Inflammatory macrophage treated with lipopolysaccharide for 4 hours (primary cell): ENCODE results near the gene NDUFS2.
A peak's percentile ranks its signal among the peaks of the same experiment; 100 is the strongest.
"Not testable (repeated sequence)": the region's sequence is repeated elsewhere in the genome, so short reads cannot be mapped to it uniquely, and the experiment has no call there.

Experiments
- DNase-seq: peaks from one replicate; pipeline ENCODE4 v3.0.0-alpha.2; 2020

Gene NDUFS2

GRCh38 chr1:161222175-161223019 is 20.2 kb downstream of the NDUFS2 start:
- DNase-seq, result no peak

GRCh38 chr1:161223805-161224694 is 21.9 kb downstream of the NDUFS2 start:
- DNase-seq, result no peak

DNA sequence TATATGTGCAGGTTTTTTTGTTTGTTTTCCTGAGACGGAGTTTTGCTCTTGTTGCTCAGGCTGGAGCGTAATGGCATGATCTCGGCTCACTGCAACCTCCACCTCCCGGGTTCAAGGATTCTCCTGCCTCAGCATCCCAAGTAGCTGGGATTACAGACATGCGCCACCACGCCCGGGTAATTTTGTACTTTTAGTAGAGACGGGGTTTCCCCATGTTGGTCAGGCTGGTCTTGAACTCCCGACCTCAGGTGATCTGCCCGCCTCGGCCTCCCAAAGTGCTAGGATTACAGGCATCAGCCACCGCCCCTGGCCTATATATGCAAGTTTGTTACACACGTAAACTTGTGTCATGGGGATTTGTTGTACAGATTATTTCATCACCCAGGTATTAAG is 22.5 kb downstream of the NDUFS2 start:
- DNase-seq, result not testable (repeated sequence)

DNA sequence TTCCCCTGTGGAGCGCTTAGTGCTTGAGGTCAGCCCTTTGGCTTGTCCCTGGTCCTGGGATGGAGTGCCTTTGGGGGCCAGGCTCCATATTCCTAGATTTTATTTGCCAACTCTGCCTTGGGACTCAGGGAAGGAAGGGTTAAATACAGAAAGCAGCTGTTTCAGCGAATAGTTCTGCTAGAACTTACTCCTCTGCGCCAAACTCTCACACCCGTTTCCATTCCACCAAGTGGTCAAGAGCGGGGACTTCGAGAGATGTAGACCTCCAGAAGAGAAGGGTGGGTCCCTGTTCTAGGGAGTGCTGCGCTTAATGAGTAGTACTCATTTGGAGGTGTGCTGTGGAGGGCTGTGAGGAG is 23.0 kb downstream of the NDUFS2 start:
- no peak for DNase-seq

DNA sequence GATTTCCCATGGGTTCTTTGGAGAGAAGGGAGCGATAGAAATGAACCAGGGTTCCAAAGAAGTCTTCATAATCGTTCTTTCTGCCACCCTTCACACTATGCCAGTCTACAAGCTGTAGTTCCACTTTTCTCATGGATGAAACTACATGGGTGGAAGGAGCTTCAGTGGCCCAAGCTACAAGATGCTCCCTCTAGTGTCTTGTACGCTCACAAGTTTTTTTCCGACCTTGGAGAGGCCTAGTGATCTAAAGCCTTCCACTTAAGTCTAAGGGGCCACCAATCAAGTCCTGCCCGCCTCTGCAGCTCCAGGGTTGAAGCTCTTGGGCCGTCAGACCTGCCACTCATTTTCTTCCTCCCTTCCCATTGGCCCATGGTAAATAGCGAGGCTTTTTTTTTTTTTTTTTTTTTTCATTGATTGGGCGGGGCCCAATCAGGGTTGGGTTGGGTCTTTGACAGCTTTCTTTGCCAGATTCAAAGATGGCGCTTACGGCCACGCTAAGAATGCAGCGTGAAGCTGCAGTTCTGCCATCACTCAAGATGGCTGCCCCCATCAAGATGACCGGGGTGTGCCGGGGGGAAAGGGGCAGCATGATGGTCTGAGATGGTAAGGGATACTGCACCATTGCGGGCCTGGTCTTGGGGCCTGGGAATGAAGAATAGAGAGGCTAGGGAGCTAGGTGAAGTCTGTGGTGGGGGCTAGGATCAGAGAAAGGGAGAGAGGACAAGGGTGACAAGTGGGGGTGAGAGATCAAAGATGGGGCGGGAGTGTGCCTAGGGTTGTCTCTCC is 23.6 kb downstream of the NDUFS2 start, which contains the start of gene TOMM40L:
Gene TOMM40L, plus strand, starts transcription at position 527 of the 786 bp plus-strand sequence. CDS start 430 bp downstream, outside the sequence.
- peak; percentile 100 for DNase-seq

DNA sequence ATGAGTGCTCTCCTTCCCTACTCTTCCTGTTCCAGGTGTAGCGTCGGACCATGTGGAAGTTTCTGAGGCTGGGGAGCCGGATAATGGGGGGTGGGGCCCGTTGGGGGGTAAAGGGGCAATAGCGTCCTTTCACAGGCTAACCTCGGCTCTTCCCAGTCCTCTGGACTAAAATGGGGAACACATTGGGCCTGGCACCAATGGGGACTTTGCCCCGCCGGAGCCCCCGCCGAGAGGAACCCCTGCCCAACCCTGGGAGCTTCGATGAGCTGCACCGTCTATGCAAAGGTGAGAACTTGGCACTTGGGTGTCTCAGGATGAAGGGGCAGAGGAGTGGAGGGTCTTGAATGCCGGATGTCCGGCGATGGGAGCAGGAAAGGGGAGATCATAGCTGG is 24.1 kb downstream of the NDUFS2 start:
- no peak for DNase-seq

DNA sequence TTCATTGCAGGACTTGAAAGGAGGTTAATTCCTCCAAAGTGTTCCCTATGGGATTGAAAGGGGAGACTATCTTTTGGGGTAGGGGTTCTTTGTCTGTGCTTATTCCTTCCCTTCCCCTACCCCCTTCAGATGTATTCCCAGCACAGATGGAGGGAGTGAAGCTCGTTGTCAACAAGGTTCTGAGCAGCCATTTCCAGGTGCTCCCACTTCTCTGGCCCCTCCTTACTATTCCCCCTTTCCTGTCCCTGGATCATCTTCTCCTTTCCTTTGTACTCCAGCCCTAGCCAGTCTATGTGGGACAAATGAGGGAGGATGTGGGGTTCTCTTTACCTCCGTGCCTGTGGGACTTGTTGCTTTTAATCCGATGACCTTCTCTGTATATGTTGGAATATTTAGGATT is 24.6 kb downstream of the NDUFS2 start:
- DNase-seq, result no peak

GRCh38 chr1:161227196-161227871 is 25.2 kb downstream of the NDUFS2 start:
- DNase-seq, result peak; percentile 73

DNA sequence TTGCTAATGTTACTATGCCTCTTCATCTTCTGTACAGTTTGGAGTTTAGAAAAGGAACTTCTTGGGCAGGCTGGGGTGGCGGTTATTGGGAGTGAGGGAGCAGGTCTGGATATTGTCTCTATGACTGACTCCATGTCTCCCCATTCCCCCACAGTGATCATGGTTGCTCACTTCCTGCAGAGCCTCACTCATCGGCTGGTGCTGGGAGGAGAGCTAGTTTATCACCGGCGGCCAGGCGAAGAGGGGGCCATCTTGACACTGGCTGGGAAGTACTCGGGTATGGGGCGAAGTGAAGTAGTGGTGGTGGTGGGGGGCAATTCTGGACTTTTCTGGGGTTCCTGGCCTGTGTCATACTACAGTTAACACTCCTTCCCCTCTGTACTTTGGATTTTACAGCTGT is 25.9 kb downstream of the NDUFS2 start:
- no peak for DNase-seq

DNA sequence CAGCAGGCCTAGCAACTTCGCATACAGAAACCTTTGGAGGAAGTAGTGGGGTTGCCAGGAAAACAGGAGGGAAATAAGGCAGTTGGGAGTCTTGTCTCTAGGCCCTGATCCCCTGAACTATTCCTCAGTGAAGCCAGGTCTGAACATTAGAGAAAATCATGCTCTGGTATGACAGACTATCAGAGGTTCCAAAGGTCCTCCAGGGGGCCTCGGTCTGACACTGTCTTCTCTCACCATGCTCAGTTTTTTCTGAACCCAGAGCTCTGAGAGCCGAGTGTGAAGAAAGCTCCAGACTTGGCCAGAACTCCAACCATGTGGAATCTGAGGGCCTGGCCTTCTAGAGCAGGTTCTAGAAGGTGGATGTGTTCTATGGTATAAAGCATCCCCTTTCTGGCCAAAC is 27.7 kb downstream of the NDUFS2 start:
- DNase-seq, result no peak

DNA sequence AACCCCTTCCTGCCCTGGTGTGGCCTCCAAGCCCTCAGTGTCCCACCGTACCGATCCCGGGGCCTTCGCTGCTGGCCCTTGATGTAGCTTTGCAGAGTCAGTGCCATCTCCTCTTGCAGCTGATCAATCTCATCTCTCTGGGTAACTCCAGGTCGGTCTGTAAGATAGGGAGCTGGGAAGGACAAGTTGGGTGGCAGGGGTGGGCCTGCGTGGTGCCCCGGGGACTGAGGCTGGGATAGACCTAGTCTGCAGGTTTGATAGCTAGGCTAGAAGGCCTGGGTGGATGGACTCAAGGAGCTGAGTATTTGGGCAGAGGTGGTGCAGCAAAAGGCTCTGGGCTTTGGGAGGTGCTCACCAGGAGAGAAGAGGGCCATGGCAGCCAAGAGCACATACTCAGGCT is 28.6 kb downstream of the NDUFS2 start:
- no peak for DNase-seq

GRCh38 chr1:161233102-161233501 is 30.9 kb downstream of the NDUFS2 start:
- DNase-seq, result no peak

DNA sequence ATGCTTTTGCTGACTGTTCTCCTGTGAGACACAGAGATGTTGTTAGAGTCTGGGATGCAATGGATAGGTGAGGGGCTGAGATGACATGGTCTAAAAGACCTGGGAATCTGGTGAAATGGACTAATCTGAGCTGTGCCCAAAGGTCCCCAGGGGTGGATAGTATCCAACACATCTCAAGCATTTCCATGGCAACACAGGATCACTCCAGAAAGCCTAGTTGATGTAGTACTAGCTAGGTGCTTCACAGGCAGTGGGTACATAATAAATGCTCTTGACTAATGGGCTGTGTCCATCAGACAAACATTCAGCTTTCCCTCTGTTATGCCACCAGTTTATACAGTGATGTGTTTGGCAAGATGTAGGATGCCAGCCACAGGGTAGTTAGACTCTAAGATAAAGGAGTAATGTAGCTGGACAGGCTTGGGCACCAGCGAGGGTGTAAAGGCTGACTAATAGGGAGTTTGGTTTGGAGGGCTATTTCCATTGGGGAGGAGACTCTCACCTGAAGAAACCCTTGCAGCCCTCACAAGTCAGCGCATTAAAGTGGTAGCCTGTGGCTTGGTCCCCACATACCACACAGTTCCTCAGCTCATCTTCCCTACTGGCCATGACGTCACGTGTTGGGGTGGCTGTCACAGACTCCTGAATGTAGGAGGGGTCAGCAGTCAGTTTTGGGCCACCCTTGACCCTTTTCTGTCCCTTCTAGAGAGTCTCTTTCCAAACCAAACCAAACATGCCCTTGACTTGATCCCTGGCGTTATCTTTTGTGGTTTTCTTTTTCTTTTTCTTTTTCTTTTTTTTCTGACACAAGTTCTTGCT is 34.0 kb downstream of the NDUFS2 start:
- DNase-seq, result no peak

- no peak for DNase-seq
Observed at GRCh38 chr1:161238039-161238473, 35.9 kb downstream of the NDUFS2 start, which contains the start of gene NR1I3. Gene NR1I3, minus strand, starts transcription at chr1:161238203. Its CDS starts 1,638 bp downstream, at chr1:161236565.

DNA sequence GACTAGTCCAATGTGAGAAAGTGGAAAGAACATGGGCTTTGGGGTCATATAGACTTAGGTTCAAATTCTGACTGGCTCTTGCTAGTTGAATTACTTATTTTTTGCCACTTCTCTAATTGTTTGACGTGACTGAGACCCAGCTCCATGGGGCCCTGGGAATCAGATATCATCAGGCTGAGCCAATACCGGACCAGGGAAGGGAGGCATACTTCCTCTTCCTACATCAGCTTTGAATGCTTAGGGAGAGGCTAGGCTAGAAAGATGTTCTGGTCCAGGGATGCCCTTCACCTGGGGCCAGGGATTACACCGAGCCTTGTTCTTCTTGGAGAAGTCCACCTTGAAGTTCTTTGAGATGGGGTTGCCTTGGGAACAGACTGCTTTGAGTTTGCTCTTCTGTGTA is 39.5 kb downstream of the NDUFS2 start:
- peak; percentile 23 for DNase-seq

DNA sequence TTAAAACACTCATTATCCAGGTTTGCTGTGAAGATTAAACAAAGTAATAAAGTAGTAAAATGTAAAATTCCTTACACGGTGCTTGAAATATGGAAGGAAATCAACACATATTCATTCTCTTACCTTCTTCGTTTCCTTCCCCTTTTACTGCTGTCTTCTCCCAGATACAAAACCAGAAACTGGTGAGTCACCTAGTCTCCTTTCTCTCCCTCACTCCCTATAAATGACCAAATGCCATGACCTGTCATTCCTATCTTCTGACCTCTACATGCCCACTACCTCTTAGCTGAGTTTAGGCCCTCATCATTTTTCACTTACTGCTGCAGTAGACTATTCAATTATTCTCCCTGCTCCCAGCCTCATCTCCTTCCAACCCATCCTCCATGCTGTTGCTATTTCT is 40.1 kb downstream of the NDUFS2 start:
- DNase-seq, result no peak

- no peak for DNase-seq
Observed at GRCh38 chr1:161244888-161245287, 42.7 kb downstream of the NDUFS2 start.

- DNase-seq, result not testable (repeated sequence)
Observed at GRCh38 chr1:161250100-161250499, 47.9 kb downstream of the NDUFS2 start.

DNA sequence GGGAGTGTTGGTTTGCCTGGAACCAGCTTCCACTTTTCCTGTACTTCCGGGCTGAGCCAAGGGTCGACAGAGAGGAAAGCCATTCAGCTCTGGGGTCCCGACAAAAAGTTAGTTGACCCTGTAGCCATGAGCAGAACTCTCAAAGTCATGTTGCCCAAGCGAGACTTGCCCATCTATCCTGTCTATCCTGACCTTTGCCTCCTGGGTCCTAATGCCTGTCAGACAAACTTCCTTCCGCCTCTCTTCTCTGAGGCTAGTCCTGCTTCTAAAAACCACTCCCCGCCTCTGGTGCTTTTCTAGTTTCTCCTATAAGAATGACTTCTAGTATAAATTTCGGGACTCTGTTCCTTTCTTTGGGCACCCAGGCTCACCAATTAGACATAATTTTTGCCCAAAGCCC is 48.7 kb downstream of the NDUFS2 start:
- DNase-seq, result no peak

- DNase-seq, result no peak
Observed at GRCh38 chr1:161251579-161251978, 49.4 kb downstream of the NDUFS2 start.

DNA sequence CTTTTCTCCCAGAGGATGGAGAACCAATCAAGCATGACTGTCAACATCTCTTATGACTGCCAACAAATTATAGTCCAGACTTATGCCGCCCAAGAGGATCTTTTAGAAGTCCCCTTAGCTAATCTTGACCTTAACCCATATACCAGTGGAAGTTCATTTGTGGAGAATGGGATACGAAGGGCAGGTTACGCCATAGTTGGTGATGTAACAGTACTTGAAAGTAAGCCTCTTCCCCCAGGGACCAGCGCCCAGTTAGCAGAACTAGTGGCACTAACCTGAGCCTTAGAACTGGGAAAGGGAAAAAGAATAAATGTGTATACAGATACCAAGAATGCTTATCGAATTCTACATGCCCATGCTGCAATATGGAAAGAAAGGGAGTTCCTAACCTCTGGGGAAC is 53.1 kb downstream of the NDUFS2 start:
- DNase-seq, result peak; percentile 18
